Measurements from ENCODE around the gene UBXN4. TPM values are rescaled to one million over a fixed set of nuclear protein-coding genes. Genes with fewer than 3 reads are reported as not detected.
"Not testable (repeated sequence)": the region's sequence is repeated elsewhere in the genome, so short reads cannot be mapped to it uniquely, and the experiment has no call there.

Gene UBXN4
- total and polyA plus RNA-seq, 2 donors (not counting 3 experiments of a cell fraction or from before 2014, with no cell fraction given): 40.8 to 108 TPM

- ChIA-PET POLR2A (no interaction called here), CTCF (interaction anchor here (0.9 to 5.7 kb wide), 7 partner anchors 13 to 719 kb away, joined by 3 to 248 read pairs (median 18); no protein-coding TSS in a partner anchor)
- H3K36me3 ChIP-seq (ENCODE audit: control insufficient read depth in 2 of 2, extremely low read depth in 1 of 2, insufficient read depth in 2 of 2, low read length in 2 of 2): peaks cover 0 to 1% of the 10 kb centered on the region in 2 experiments
- no peak overlapping the region for H3K9ac ChIP-seq (replicated peaks; ENCODE audit: extremely low read depth, insufficient read depth, low read length)
- no TSS peak for BruUV-seq (replicated peaks)
- dilution Hi-C loops (cut with MboI; ENCODE audit: extremely low pct_ligation_motif_present, low sequenced_read_pairs) (no loop called here), intact Hi-C loops (cut with micrococcal nuclease) (no loop called here)
- no peak overlapping the region for H3K4me3 ChIP-seq (replicated peaks in 1 of 3; ENCODE audit: insufficient read depth in 1 of 3, low read depth in 1 of 3, low read length in 3 of 3)
- H3K27me3 ChIP-seq (ENCODE audit: control insufficient read depth in 2 of 2, insufficient read depth in 2 of 2, low read length in 2 of 2): no peaks in the 10 kb centered on the region
- FAIRE-seq (no peak), DNase-seq (ENCODE audit: low read depth, low spot score) (no peak)
- H3K27ac ChIP-seq (ENCODE audit: insufficient read depth, low read depth, low read length): no peak overlapping the region
- H4K20me1 ChIP-seq (replicated peaks; ENCODE audit: control insufficient read depth, extremely low read depth, insufficient read depth, low read length): no peaks in the 10 kb centered on the region
- H3K4me1 ChIP-seq (ENCODE audit: control insufficient read depth, extremely low read depth, insufficient read depth, low read length): no peaks in the 10 kb centered on the region
- H3K9me1 ChIP-seq (replicated peaks; ENCODE audit: control insufficient read depth, extremely low read depth, insufficient read depth, low read length): no peaks in the 10 kb centered on the region
- no peaks in the 10 kb centered on the region for H3K79me2 ChIP-seq (ENCODE audit: control insufficient read depth, insufficient read depth, low read length)
- no peak overlapping the region for H3K4me2 ChIP-seq (ENCODE audit: insufficient read depth, low read length)
- TF ChIP-seq GATA2 (IDR thresholded peaks at IDR 0.05; ENCODE audit: insufficient read depth, insufficient read length, low read depth, low read length) (no peak), CTCF (IDR thresholded peaks at IDR 0.05; ENCODE audit: extremely low read depth in 1 of 2, insufficient read depth in 1 of 2, low read depth in 1 of 2, low read length in 2 of 2) (no peak), EZH2 (IDR thresholded peaks at IDR 0.05; ENCODE audit: borderline replicate concordance, low read depth, low read length, severe bottlenecking) (no peak), MAX (IDR thresholded peaks at IDR 0.05; ENCODE audit: insufficient read depth, insufficient read length) (no peak)
- no peaks in the 10 kb centered on the region for H3K9me3 ChIP-seq (replicated peaks; ENCODE audit: control insufficient read depth, insufficient read depth, low read length)
- no peak overlapping the region for H2AFZ ChIP-seq (ENCODE audit: low read depth, low read length)
Observed at GRCh38 chr2:135708159-135708558, 33.5 kb upstream of the UBXN4 start.

- H3K36me3 ChIP-seq (ENCODE audit: control insufficient read depth in 2 of 2, extremely low read depth in 1 of 2, insufficient read depth in 2 of 2, low read length in 2 of 2): peaks cover 0 to 1% of the 10 kb centered on the region in 2 experiments
- H3K27ac ChIP-seq (ENCODE audit: insufficient read depth, low read depth, low read length): no peak overlapping the region
- H3K27me3 ChIP-seq (ENCODE audit: control insufficient read depth in 2 of 2, insufficient read depth in 2 of 2, low read length in 2 of 2): no peaks in the 10 kb centered on the region
- no TSS peak for BruUV-seq (replicated peaks)
- no peak overlapping the region for H2AFZ ChIP-seq (ENCODE audit: low read depth, low read length)
- H3K4me3 ChIP-seq (replicated peaks in 1 of 3; ENCODE audit: insufficient read depth in 1 of 3, low read depth in 1 of 3, low read length in 3 of 3): no peak overlapping the region
- H4K20me1 ChIP-seq (replicated peaks; ENCODE audit: control insufficient read depth, extremely low read depth, insufficient read depth, low read length): no peaks in the 10 kb centered on the region
- no peaks in the 10 kb centered on the region for H3K9me3 ChIP-seq (replicated peaks; ENCODE audit: control insufficient read depth, insufficient read depth, low read length)
- H3K79me2 ChIP-seq (ENCODE audit: control insufficient read depth, insufficient read depth, low read length): no peaks in the 10 kb centered on the region
- CTCF ChIA-PET: interaction anchor here (0.7 to 5.7 kb wide), 58 partner anchors 8 to 732 kb away, joined by 3 to 248 read pairs (median 4); partner anchors contain the start of genes R3HDM1 and ZRANB3
- no peaks in the 10 kb centered on the region for H3K9me1 ChIP-seq (replicated peaks; ENCODE audit: control insufficient read depth, extremely low read depth, insufficient read depth, low read length)
- no peak overlapping the region for H3K9ac ChIP-seq (replicated peaks; ENCODE audit: extremely low read depth, insufficient read depth, low read length)
- peak; percentile 48 for FAIRE-seq
- no peaks in the 10 kb centered on the region for H3K4me1 ChIP-seq (ENCODE audit: control insufficient read depth, extremely low read depth, insufficient read depth, low read length)
- TF ChIP-seq MYC (IDR thresholded peaks at IDR 0.05; ENCODE audit: low read depth, low read length) (no peak), CTCF (IDR thresholded peaks at IDR 0.05; ENCODE audit: extremely low read depth in 1 of 2, insufficient read depth in 1 of 2, low read depth in 1 of 2, low read length in 2 of 2) (peak; percentile 76 to 88)
- no peak overlapping the region for H3K4me2 ChIP-seq (ENCODE audit: insufficient read depth, low read length)
- intact Hi-C loops (cut with micrococcal nuclease): loop anchor here (1.0 to 5.0 kb wide), 4 partner anchors 178 to 721 kb away; partner anchors contain the start of genes R3HDM1 and ZRANB3
- dilution Hi-C loops (cut with MboI; ENCODE audit: extremely low pct_ligation_motif_present, low sequenced_read_pairs): no loop called here
- POLR2A ChIA-PET: interaction anchor here (0.7 kb wide), 1 partner anchor 18 kb away, joined by 3 read pairs; no protein-coding TSS in a partner anchor
- peak; percentile 60 for DNase-seq (ENCODE audit: low read depth, low spot score)
Observed at GRCh38 chr2:135709992-135710391, 31.7 kb upstream of the UBXN4 start.

GRCh38 chr2:135715086-135715485 lies 26.6 kb upstream of the UBXN4 start:
- H3K4me1 ChIP-seq (ENCODE audit: control insufficient read depth, extremely low read depth, insufficient read depth, low read length); H3K27me3 ChIP-seq (ENCODE audit: control insufficient read depth in 2 of 2, insufficient read depth in 2 of 2, low read length in 2 of 2); H4K20me1 ChIP-seq (replicated peaks; ENCODE audit: control insufficient read depth, extremely low read depth, insufficient read depth, low read length); H2AFZ ChIP-seq (ENCODE audit: low read depth, low read length); H3K36me3 ChIP-seq (ENCODE audit: control insufficient read depth in 2 of 2, extremely low read depth in 1 of 2, insufficient read depth in 2 of 2, low read length in 2 of 2); H3K4me3 ChIP-seq (replicated peaks in 1 of 3; ENCODE audit: insufficient read depth in 1 of 3, low read depth in 1 of 3, low read length in 3 of 3); FAIRE-seq; dilution Hi-C loops (cut with MboI; ENCODE audit: extremely low pct_ligation_motif_present, low sequenced_read_pairs); CTCF ChIA-PET; H3K9me3 ChIP-seq (replicated peaks; ENCODE audit: control insufficient read depth, insufficient read depth, low read length); DNase-seq (ENCODE audit: low read depth, low spot score); intact Hi-C loops (cut with micrococcal nuclease); H3K4me2 ChIP-seq (ENCODE audit: insufficient read depth, low read length); H3K27ac ChIP-seq (ENCODE audit: insufficient read depth, low read depth, low read length); BruUV-seq (replicated peaks); H3K9me1 ChIP-seq (replicated peaks; ENCODE audit: control insufficient read depth, extremely low read depth, insufficient read depth, low read length); POLR2A ChIA-PET; H3K9ac ChIP-seq (replicated peaks; ENCODE audit: extremely low read depth, insufficient read depth, low read length); H3K79me2 ChIP-seq (ENCODE audit: control insufficient read depth, insufficient read depth, low read length): not testable (repeated sequence)

Data from endothelial cell of umbilical vein (primary cell).